BE2C (cell line): ENCODE measurements around the gene MRPS27.

ENCODE experiments used
- DNase-seq: peaks from one replicate; pipeline ENCODE4 v3.0.0-alpha.2; 2020
- H3K27me3 ChIP-seq: fragments of 250-450 bp; sonication (Bioruptor Pico); 2 replicates; pipeline ENCODE4 v1.5.1; 2020; ENCODE audit warnings: mild to moderate bottlenecking
- H3K36me3 ChIP-seq: fragments of 250-450 bp; sonication (Bioruptor Pico); 2 replicates; pipeline ENCODE4 v1.5.1; 2020; ENCODE audit warnings: mild to moderate bottlenecking
- H3K4me1 ChIP-seq: fragments of 250-450 bp; sonication (Bioruptor Pico); 2 replicates; pipeline ENCODE4 v1.5.1; 2020
- H3K4me3 ChIP-seq: 2 replicates; pipeline ENCODE4 v1.5.1; 2011; ENCODE audit warnings: low read depth, low read length
- H3K9me3 ChIP-seq: fragments of 250-450 bp; sonication (Bioruptor Pico); 2 replicates; pipeline ENCODE4 v1.5.1; 2020
- CTCF ChIP-seq: IDR thresholded peaks from 2 replicates; pipeline ENCODE4 v1.5.1; 2012; ENCODE audit warnings: mild to moderate bottlenecking, low read depth, low read length

MRPS27 gene

GRCh38 chr5:72183101-72183520 is 136.9 kb downstream of the MRPS27 start:
- H3K4me1 ChIP-seq: no peaks in the 10 kb centered on the region; the same call in 1 of the 2 replicates
- peaks cover 75% of the 10 kb centered on the region for H3K36me3 ChIP-seq
- TF ChIP-seq CTCF: no peak
- no peaks in the 10 kb centered on the region for H3K27me3 ChIP-seq
- H3K4me3 ChIP-seq: no peak overlapping the region
- no peak for DNase-seq
- no peaks in the 10 kb centered on the region for H3K9me3 ChIP-seq

DNA sequence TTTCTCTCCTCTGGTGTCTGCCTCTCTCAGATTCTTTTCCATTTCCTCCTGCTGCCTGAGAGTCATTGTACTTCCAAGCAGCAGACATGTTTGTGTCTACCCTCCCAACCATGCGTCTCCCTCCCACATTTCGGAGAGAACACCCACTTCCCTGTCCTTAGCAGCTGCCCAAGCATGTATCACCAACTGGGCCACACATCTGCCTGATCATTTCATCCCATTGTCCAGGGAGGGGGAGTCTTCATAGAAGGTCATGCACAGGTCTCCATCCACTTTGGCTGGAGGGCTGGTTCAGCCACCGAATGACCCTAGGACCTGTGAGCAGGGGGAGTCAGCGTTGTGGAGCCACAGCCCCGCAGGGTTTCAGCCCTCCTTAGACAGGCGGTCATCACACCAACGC is 137.4 kb downstream of the MRPS27 start:
- no peak for DNase-seq
- Histone ChIP-seq H3K27me3 (no peaks in the 10 kb centered on the region), H3K4me1 (no peaks in the 10 kb centered on the region; the same call in 1 of the 2 replicates), H3K9me3 (no peaks in the 10 kb centered on the region), H3K4me3 (no peak overlapping the region), H3K36me3 (peaks cover 71% of the 10 kb centered on the region)
- TF ChIP-seq CTCF: no peak

DNA sequence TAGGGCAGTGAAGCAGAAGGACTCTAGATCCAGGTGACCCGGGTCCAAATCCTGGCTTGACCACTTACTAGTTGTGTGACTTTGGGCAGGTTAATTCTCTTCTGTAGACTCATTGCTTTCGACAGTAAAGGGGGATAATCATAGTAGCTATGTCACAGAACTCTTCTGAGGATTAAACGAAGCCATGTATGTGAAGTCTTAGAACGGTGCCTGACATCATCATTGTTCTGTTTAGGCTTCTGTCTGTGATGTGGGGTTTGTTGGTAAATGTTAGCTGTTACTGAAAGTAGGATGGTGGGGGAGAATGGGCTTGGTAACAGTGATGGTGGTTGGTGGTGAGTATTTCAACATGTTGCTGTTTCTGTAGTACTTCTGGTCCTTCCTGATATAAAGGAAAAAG is 139.1 kb downstream of the MRPS27 start:
- no peak overlapping the region for H3K4me3 ChIP-seq
- peaks cover 11% of the 10 kb centered on the region for H3K4me1 ChIP-seq
- peaks cover 68% of the 10 kb centered on the region for H3K36me3 ChIP-seq
- DNase-seq: no peak
- no peaks in the 10 kb centered on the region for H3K27me3 ChIP-seq
- H3K9me3 ChIP-seq: no peaks in the 10 kb centered on the region
- TF ChIP-seq CTCF: no peak

DNA sequence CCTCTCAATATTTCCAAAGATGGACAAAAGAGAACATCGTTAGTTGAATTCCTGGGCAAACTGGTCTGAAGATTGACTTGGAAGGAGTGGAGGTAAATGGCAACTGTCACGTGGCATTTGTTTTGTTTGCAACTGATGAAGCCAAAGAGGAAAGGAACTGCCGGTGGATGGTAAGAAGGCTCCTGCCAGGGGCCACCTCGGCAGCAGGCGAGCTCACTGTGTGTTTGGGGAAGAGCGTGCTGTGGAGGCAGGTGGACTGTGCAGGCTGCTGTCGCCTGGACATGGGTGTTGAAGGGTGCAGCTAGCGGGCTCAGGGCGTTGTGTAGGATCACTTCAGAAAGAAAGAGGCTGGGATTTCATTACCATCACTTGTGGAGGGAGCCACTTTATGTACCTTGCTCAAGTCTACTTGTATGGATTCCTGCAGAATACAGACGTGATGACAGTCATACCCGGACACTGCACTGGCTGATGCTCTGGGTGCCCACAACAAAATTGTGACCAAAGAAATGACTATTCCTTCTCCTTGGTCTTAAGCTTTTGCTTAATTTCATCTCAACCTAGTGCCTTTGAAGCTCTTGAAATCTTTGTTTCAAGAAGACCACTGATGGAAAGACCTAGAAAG is 140.1 kb downstream of the MRPS27 start:
- H3K4me1 ChIP-seq: peaks cover 11% of the 10 kb centered on the region
- H3K9me3 ChIP-seq: no peaks in the 10 kb centered on the region
- no peak for DNase-seq
- no peaks in the 10 kb centered on the region for H3K27me3 ChIP-seq
- no peak overlapping the region for H3K4me3 ChIP-seq
- no peak for TF ChIP-seq CTCF
- H3K36me3 ChIP-seq: peaks cover 71% of the 10 kb centered on the region

GRCh38 chr5:72179028-72179815 is 140.8 kb downstream of the MRPS27 start:
- no peak for TF ChIP-seq CTCF
- H3K4me3 ChIP-seq: no peak overlapping the region

DNA sequence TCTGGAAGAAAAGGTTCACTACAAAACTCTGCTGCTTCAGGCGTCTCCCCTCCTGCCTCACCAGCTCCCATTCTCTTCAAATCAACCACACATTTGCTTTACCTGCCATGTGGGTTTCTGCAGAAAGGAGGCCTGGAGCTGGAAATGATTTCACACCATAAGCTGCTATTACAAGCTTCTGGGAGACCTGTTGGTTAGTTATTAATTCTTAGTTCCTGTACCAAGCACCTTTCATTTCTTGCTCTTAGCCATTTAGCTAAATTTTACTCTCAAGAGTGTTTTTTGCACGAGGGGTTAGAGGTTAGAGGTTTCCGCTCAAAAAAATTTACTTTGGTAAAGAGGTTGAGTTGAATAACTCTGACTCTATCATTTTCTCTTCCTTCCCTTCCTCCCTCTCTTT is 142.5 kb downstream of the MRPS27 start:
- DNase-seq: no peak
- no peak for TF ChIP-seq CTCF
- Histone ChIP-seq H3K4me1 (peaks cover 11% of the 10 kb centered on the region), H3K4me3 (no peak overlapping the region), H3K27me3 (no peaks in the 10 kb centered on the region), H3K9me3 (no peaks in the 10 kb centered on the region), H3K36me3 (peaks cover 56% of the 10 kb centered on the region)

More at GRCh38 chr5:72179028-72179815, 140.8 kb downstream of the MRPS27 start:
- DNase-seq: no peak
- peaks cover 67% of the 10 kb centered on the region for H3K36me3 ChIP-seq
- H3K4me1 ChIP-seq: peaks cover 11% of the 10 kb centered on the region
- no peaks in the 10 kb centered on the region for H3K9me3 ChIP-seq
- H3K27me3 ChIP-seq: no peaks in the 10 kb centered on the region
